ENCODE data around the gene ARPC1B.
"Not testable (repeated sequence)": the region's sequence is repeated elsewhere in the genome, so short reads cannot be mapped to it uniquely, and the experiment has no call there.

The ARPC1B gene

GRCh38 chr7:99415513-99416127 lies 41.1 kb downstream of the ARPC1B start:
- not testable (repeated sequence) for DNase-seq

GRCh38 chr7:99418260-99418659 lies 43.7 kb downstream of the ARPC1B start:
- no peak for DNase-seq

- no peak for DNase-seq
These were observed 44.9 kb downstream of the ARPC1B start for GRCh38 chr7:99419323-99420021.

GRCh38 chr7:99420213-99420612 lies 45.7 kb downstream of the ARPC1B start:
- DNase-seq, result no peak

- no peak for DNase-seq
These were observed 46.5 kb downstream of the ARPC1B start for GRCh38 chr7:99420986-99421385.

- DNase-seq, result no peak
These were observed 47.7 kb downstream of the ARPC1B start for GRCh38 chr7:99422186-99422585.

GRCh38 chr7:99422625-99423024 lies 48.1 kb downstream of the ARPC1B start:
- no peak for DNase-seq

- no peak for DNase-seq
These were observed 50.6 kb downstream of the ARPC1B start for GRCh38 chr7:99424932-99425730.

GRCh38 chr7:99428972-99429566 lies 54.5 kb downstream of the ARPC1B start:
- no peak for DNase-seq

GRCh38 chr7:99429756-99430155 lies 55.2 kb downstream of the ARPC1B start:
- no peak for DNase-seq

- DNase-seq, result not testable (repeated sequence)
These were observed 57.4 kb downstream of the ARPC1B start for GRCh38 chr7:99431756-99432540.

- DNase-seq, result no peak
These were observed 58.6 kb downstream of the ARPC1B start for GRCh38 chr7:99433158-99433557.

GRCh38 chr7:99437946-99438572 lies 63.5 kb downstream of the ARPC1B start:
- no peak for DNase-seq

- DNase-seq, result peak; percentile 95
These were observed 64.3 kb downstream of the ARPC1B start, which contains the start of the genes CPSF4 and PTCD1 for GRCh38 chr7:99438573-99439480. Gene CPSF4 (plus strand): TSS chr7:99438943. CDS start chr7:99439083, 140 bp downstream. Gene PTCD1 (minus strand): TSS chr7:99438798. CDS start chr7:99435242, 3,556 bp downstream.

- no peak for DNase-seq
These were observed 65.7 kb downstream of the ARPC1B start for GRCh38 chr7:99440195-99440594.
